ENCODE data around the gene FRS3. TPM values are rescaled to one million over a fixed set of nuclear protein-coding genes. Genes with fewer than 3 reads are reported as not detected.
A peak's percentile ranks its signal among the peaks of the same experiment; 100 is the strongest.

Gene FRS3
- total and polyA plus RNA-seq, 4 donors: 3.7 to 11.2 (median 6.9) TPM

DNA sequence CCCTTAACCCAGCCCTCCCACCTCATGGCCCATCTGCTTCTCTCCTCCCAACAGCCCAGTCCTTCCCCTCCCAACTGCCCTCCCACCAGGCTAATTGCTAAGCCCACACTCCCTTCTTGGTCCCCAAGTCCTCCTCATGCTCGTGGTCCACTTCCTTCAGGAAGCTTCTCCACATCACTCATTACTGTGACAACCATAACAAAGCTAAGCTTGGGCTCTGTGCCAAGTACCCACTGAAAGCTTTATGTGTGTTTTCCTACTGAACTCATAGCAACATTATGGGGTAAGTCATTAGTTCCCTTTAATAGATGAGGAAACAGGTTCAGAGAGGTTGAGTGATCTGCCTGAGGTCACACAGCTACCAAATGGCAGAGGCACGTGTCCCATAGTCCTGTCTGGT lies 16.2 kb downstream of the FRS3 start:
- WGBS, 2 donors: 22 to 24% methylated on average over 2 of the region's 2 CpGs
- Histone ChIP-seq H3K27ac (ENCODE audit: low read depth in 1 of 2, low read length in 1 of 2) (no peak overlapping the region), H3K9me3 (ENCODE audit: control insufficient read depth in 4 of 4, insufficient read depth in 3 of 4, low read length in 3 of 4) (no peaks in the 10 kb centered on the region), H3K4me3 (no peak overlapping the region), H3K9ac (ENCODE audit: insufficient read depth in 1 of 2, low read length in 2 of 2) (no peak overlapping the region), H3K36me3 (ENCODE audit: control insufficient read depth in 4 of 4, insufficient read depth in 4 of 4, low read length in 4 of 4) (no peaks in the 10 kb centered on the region), H3K27me3 (ENCODE audit: control insufficient read depth in 3 of 3, insufficient read depth in 3 of 3, low read length in 2 of 3) (no peaks in the 10 kb centered on the region), H3K4me1 (ENCODE audit: control insufficient read depth in 5 of 5, insufficient read depth in 5 of 5, low read length in 5 of 5) (peaks cover 6 to 29% (median 19%) of the 10 kb centered on the region in 5 donors)
- DNase-seq (peak; percentile 58 to 72 (median 70)), ATAC-seq (ENCODE audit: insufficient read depth, low FRiP score) (no peak)
- TF ChIP-seq, protein P1, sequence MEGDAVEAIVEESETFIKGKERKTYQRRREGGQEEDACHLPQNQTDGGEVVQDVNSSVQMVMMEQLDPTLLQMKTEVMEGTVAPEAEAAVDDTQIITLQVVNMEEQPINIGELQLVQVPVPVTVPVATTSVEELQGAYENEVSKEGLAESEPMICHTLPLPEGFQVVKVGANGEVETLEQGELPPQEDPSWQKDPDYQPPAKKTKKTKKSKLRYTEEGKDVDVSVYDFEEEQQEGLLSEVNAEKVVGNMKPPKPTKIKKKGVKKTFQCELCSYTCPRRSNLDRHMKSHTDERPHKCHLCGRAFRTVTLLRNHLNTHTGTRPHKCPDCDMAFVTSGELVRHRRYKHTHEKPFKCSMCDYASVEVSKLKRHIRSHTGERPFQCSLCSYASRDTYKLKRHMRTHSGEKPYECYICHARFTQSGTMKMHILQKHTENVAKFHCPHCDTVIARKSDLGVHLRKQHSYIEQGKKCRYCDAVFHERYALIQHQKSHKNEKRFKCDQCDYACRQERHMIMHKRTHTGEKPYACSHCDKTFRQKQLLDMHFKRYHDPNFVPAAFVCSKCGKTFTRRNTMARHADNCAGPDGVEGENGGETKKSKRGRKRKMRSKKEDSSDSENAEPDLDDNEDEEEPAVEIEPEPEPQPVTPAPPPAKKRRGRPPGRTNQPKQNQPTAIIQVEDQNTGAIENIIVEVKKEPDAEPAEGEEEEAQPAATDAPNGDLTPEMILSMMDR (IDR thresholded peaks at IDR 0.05; ENCODE audit: control extremely low read depth, extremely low read depth): no peak

- Histone ChIP-seq H3K36me3 (ENCODE audit: control insufficient read depth in 4 of 4, insufficient read depth in 4 of 4, low read length in 4 of 4) (no peaks in the 10 kb centered on the region), H3K4me3 (no peak overlapping the region), H3K4me1 (ENCODE audit: control insufficient read depth in 5 of 5, insufficient read depth in 5 of 5, low read length in 5 of 5) (peaks cover 0 to 6% (median 0%) of the 10 kb centered on the region in 5 donors), H3K27ac (ENCODE audit: low read depth in 1 of 2, low read length in 1 of 2) (no peak overlapping the region), H3K27me3 (ENCODE audit: control insufficient read depth in 3 of 3, insufficient read depth in 3 of 3, low read length in 2 of 3) (no peaks in the 10 kb centered on the region), H3K9me3 (ENCODE audit: control insufficient read depth in 4 of 4, insufficient read depth in 3 of 4, low read length in 3 of 4) (no peaks in the 10 kb centered on the region), H3K9ac (ENCODE audit: insufficient read depth in 1 of 2, low read length in 2 of 2) (no peak overlapping the region)
- TF ChIP-seq, protein P1 (IDR thresholded peaks at IDR 0.05; ENCODE audit: control extremely low read depth, extremely low read depth): no peak
- no peak for ATAC-seq (ENCODE audit: insufficient read depth, low FRiP score)
- no peak for DNase-seq
- WGBS, 2 donors: 65 to 89% methylated on average over 2 of the region's 2 CpGs
Observed at GRCh38 chr6:41759905-41760579, 19.7 kb downstream of the FRS3 start.

DNA sequence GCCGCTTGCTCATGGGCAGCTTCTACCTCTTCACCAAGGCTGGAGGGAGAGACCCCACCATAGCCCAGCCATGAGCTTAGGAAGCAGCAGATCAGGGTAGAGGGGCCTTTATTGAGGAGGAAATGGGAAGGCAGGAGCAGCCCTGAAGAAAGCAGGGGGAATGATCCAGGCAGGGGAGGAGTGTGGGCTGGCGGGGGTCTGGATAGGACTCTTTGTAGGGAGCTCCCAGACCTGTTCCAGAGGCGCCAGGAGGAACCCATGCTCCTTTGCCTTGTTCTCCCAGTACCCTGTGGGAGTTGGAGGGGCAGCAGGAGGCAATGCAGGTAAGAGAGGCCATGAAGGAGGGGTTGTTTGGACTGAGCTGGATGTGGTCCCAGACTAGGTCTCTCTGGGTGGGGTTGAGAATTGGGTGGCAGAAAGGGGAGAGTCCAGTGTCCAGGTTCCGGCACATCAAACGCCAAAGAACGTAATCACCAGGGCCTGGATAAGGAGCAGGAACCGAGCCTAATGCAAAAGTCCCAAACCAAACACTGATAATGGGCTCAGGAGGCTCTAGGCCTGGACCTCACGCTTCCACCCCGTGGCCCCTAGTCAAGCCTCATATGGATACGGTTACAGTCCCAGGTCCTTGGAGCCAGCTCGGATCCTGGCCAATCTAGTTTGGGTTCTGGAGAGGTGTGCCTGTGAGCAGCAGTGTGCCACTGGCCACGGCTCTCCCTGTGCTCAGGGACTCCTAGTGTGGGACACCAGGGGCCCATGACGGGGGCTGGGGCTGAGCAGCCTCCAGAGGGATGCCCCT lies 20.4 kb downstream of the FRS3 start:
- Histone ChIP-seq H3K36me3 (ENCODE audit: control insufficient read depth in 4 of 4, insufficient read depth in 4 of 4, low read length in 4 of 4) (no peaks in the 10 kb centered on the region), H3K9me3 (ENCODE audit: control insufficient read depth in 4 of 4, insufficient read depth in 3 of 4, low read length in 3 of 4) (no peaks in the 10 kb centered on the region), H3K9ac (ENCODE audit: insufficient read depth in 1 of 2, low read length in 2 of 2) (no peak overlapping the region), H3K4me3 (no peak overlapping the region), H3K27me3 (ENCODE audit: control insufficient read depth in 3 of 3, insufficient read depth in 3 of 3, low read length in 2 of 3) (no peaks in the 10 kb centered on the region), H3K4me1 (ENCODE audit: control insufficient read depth in 5 of 5, insufficient read depth in 5 of 5, low read length in 5 of 5) (peaks cover 0 to 6% (median 0%) of the 10 kb centered on the region in 5 donors), H3K27ac (ENCODE audit: low read depth in 1 of 2, low read length in 1 of 2) (no peak overlapping the region)
- TF ChIP-seq, protein P1 (IDR thresholded peaks at IDR 0.05; ENCODE audit: control extremely low read depth, extremely low read depth): no peak
- DNase-seq (no peak), ATAC-seq (ENCODE audit: insufficient read depth, low FRiP score) (no peak)
- whole genome bisulfite sequencing, 2 donors: 89 to 94% methylated on average over 13 of the region's 13 CpGs

Measured in lung (tissue), 12 donors.